ENCODE measurements around the gene LRCH4.
"Not testable (repeated sequence)": the region's sequence is repeated elsewhere in the genome, so short reads cannot be mapped to it uniquely, and the experiment has no call there.

The LRCH4 gene

GRCh38 chr7:100568896-100569844 lies 16.8 kb downstream of the LRCH4 start:
- TF ChIP-seq CTCF (conservative IDR thresholded peaks at IDR 0.05) (peak; percentile 47), ZFX (IDR thresholded peaks at IDR 0.05) (no peak)

GRCh38 chr7:100568176-100568895 lies 17.6 kb downstream of the LRCH4 start:
- no peak overlapping the region for H3K27ac ChIP-seq

More at GRCh38 chr7:100568896-100569844, 16.8 kb downstream of the LRCH4 start:
- no peak overlapping the region for H3K27ac ChIP-seq

GRCh38 chr7:100567751-100568175 lies 18.2 kb downstream of the LRCH4 start:
- TF ChIP-seq CTCF (conservative IDR thresholded peaks at IDR 0.05) = no peak
- TF ChIP-seq ZFX (IDR thresholded peaks at IDR 0.05) = no peak

More at GRCh38 chr7:100568176-100568895, 17.6 kb downstream of the LRCH4 start:
- TF ChIP-seq CTCF (conservative IDR thresholded peaks at IDR 0.05) (no peak), ZFX (IDR thresholded peaks at IDR 0.05) (no peak)

GRCh38 chr7:100567031-100567730 lies 18.7 kb downstream of the LRCH4 start:
- H3K27ac ChIP-seq = no peak overlapping the region
- no peak for TF ChIP-seq ZFX (IDR thresholded peaks at IDR 0.05)
- TF ChIP-seq CTCF (conservative IDR thresholded peaks at IDR 0.05) = no peak

More at GRCh38 chr7:100567751-100568175, 18.2 kb downstream of the LRCH4 start:
- H3K27ac ChIP-seq = no peak overlapping the region

- TF ChIP-seq ZFX (IDR thresholded peaks at IDR 0.05) = no peak
- TF ChIP-seq CTCF (conservative IDR thresholded peaks at IDR 0.05) = no peak
- H3K27ac ChIP-seq = no peak overlapping the region
Observed at GRCh38 chr7:100566018-100566531, 19.9 kb downstream of the LRCH4 start.

GRCh38 chr7:100565133-100565571 lies 20.8 kb downstream of the LRCH4 start:
- TF ChIP-seq ZFX (IDR thresholded peaks at IDR 0.05) (no peak), CTCF (conservative IDR thresholded peaks at IDR 0.05) (no peak)
- no peak overlapping the region for H3K27ac ChIP-seq

- not testable (repeated sequence) for H3K27ac ChIP-seq
Observed at GRCh38 chr7:100564405-100564804, 21.5 kb downstream of the LRCH4 start.

Measured in C4-2B (cell line).